IMR-90 (cell line): ENCODE measurements around the gene FAF1. TPM values are rescaled to one million over a fixed set of nuclear protein-coding genes. Genes with fewer than 3 reads are reported as not detected.

Experiments
- ATAC-seq: fragments of 200-7000 bp; cut with Tn5 transposase; 2 replicates; pipeline ENCODE4 v1.9.1; 2020; ENCODE audit warnings: low read depth, mild to moderate bottlenecking, moderate library complexity
- BruUV-seq: library from RNA; stranded (reverse); fragments of 400-500 nt; replicated peaks from 2 replicates; lab custom pipeline; 2021; lab: Mats Ljungman, UMichigan
- CTCF ChIA-PET: fragments of 300-600 bp; formaldehyde crosslinking; extraction: SDS; loops from one replicate; lab custom pipeline; 2021; ENCODE audit warnings: antibody characterized with exemption; lab: Yijun Ruan, JAX
- POLR2A ChIA-PET: fragments of 300-600 bp; sonication (Branson Sonifier 250); formaldehyde crosslinking; loops from one replicate; lab custom pipeline; 2022; ENCODE audit warnings: antibody characterized with exemption; ENCODE audit not compliant: unreplicated experiment; lab: Charles Lee
- DNase-seq: peaks from one replicate; pipeline ENCODE4 v3.0.0; 2013
- H2AFZ ChIP-seq: replicated peaks from 2 replicates; pipeline ENCODE3; 2013; ENCODE audit warnings: low read length, mild to moderate bottlenecking; ENCODE audit not compliant: poor library complexity
- H2AK5ac ChIP-seq: 2 replicates; pipeline ENCODE4 v1.6.1; 2013; ENCODE audit warnings: low read depth, low read length, inconsistent platforms
- H2AK9ac ChIP-seq: replicated peaks from 2 replicates; pipeline ENCODE3; 2013; ENCODE audit warnings: mild to moderate bottlenecking, low read depth, low read length, moderate library complexity; ENCODE audit not compliant: poor library complexity
- H2BK120ac ChIP-seq: 2 replicates; pipeline ENCODE4 v1.6.1; 2013; ENCODE audit warnings: low read depth, low read length, inconsistent platforms
- H2BK15ac ChIP-seq: 3 replicates; pipeline ENCODE4 v1.6.1; 2013; ENCODE audit warnings: low read depth, low read length, inconsistent platforms
- H2BK20ac ChIP-seq: 2 replicates; pipeline ENCODE4 v1.6.1; 2013; ENCODE audit warnings: low read depth, mild to moderate bottlenecking, inconsistent platforms, low read length, moderate library complexity
- H2BK5ac ChIP-seq: 2 replicates; pipeline ENCODE4 v1.6.1; 2013; ENCODE audit warnings: mild to moderate bottlenecking, low read depth, low read length, inconsistent platforms; ENCODE audit not compliant: poor library complexity, severe bottlenecking
- H3K14ac ChIP-seq: replicated peaks from 2 replicates; pipeline ENCODE4 v1.6.1; 2013; ENCODE audit warnings: low read depth, low read length, inconsistent platforms
- H3K18ac ChIP-seq: 2 replicates; pipeline ENCODE4 v1.6.1; 2013; ENCODE audit warnings: low read depth, low read length, control low read depth
- H3K23ac ChIP-seq: 2 replicates; pipeline ENCODE4 v1.6.1; 2013; ENCODE audit warnings: low read depth, low read length, inconsistent platforms
- H3K27ac ChIP-seq: 2 replicates; pipeline ENCODE4 v1.5.1; 2013; ENCODE audit warnings: mild to moderate bottlenecking, control low read depth, low read length; ENCODE audit not compliant: insufficient read depth
- H3K27me3 ChIP-seq: 2 replicates; pipeline ENCODE4 v1.6.1; 2013; ENCODE audit warnings: low read length; ENCODE audit not compliant: control insufficient read depth, insufficient read depth
- H3K36me3 ChIP-seq: 2 replicates; pipeline ENCODE4 v1.6.1; 2013; ENCODE audit warnings: low read length, mixed read lengths; ENCODE audit not compliant: control insufficient read depth, insufficient read depth
- H3K4ac ChIP-seq: 2 replicates; pipeline ENCODE4 v1.6.1; 2013; ENCODE audit warnings: low read depth, low read length, inconsistent platforms
- H3K4me1 ChIP-seq: 2 replicates; pipeline ENCODE4 v1.6.1; 2013; ENCODE audit warnings: low read length, mixed read lengths; ENCODE audit not compliant: control insufficient read depth, insufficient read depth
- H3K4me2 ChIP-seq: 2 replicates; pipeline ENCODE4 v1.6.1; 2013; ENCODE audit warnings: low read depth, mild to moderate bottlenecking, control low read depth, low read length, moderate library complexity
- H3K4me3 ChIP-seq: 2 replicates; pipeline ENCODE4 v1.5.1; 2013; ENCODE audit warnings: low read depth, mild to moderate bottlenecking, control low read depth, low read length, moderate library complexity; ENCODE audit not compliant: insufficient read depth
- H3K56ac ChIP-seq: 2 replicates; pipeline ENCODE4 v1.6.1; 2013; ENCODE audit warnings: low read length, inconsistent platforms; ENCODE audit not compliant: insufficient read depth; ENCODE audit errors: extremely low read depth
- H3K79me1 ChIP-seq, 2 experiments: 2 replicates each; pipeline ENCODE4 v1.6.1; 2013; ENCODE audit warnings: low read length in 2 of 2, inconsistent platforms in 1 of 2, low read depth in 1 of 2
- H3K9ac ChIP-seq: 2 replicates; pipeline ENCODE4 v1.6.1; 2013; ENCODE audit warnings: low read depth, low read length, control low read depth
- H3K9me1 ChIP-seq: 2 replicates; pipeline ENCODE4 v1.6.1; 2013; ENCODE audit warnings: low read length, inconsistent platforms; ENCODE audit not compliant: insufficient read depth
- H3K9me3 ChIP-seq: 2 replicates; pipeline ENCODE4 v1.6.1; 2013; ENCODE audit warnings: low read length; ENCODE audit not compliant: control insufficient read depth, insufficient read depth
- H4K20me1 ChIP-seq: 2 replicates; pipeline ENCODE4 v1.6.1; 2013; ENCODE audit warnings: low read length, inconsistent platforms; ENCODE audit not compliant: insufficient read depth
- H4K5ac ChIP-seq: 2 replicates; pipeline ENCODE4 v1.6.1; 2013; ENCODE audit warnings: mild to moderate bottlenecking, low read depth, low read length, control low read depth
- H4K8ac ChIP-seq, 2 experiments: 2 replicates each; pipeline ENCODE4 v1.6.1; 2013; ENCODE audit warnings: low read depth in 2 of 2, low read length in 2 of 2, control low read depth in 1 of 2, inconsistent platforms in 1 of 2
- H4K91ac ChIP-seq: 2 replicates; pipeline ENCODE4 v1.6.1; 2013; ENCODE audit warnings: low read depth, low read length, inconsistent platforms; ENCODE audit not compliant: insufficient read depth
- BHLHE40 ChIP-seq: fragments of 150-350 bp; IDR thresholded peaks from 2 replicates; pipeline ENCODE4 v1.6.1; 2016; ENCODE audit warnings: mild to moderate bottlenecking, low read depth, low read length
- CEBPB ChIP-seq: IDR thresholded peaks from 2 replicates; pipeline ENCODE4 v1.6.1; 2012; ENCODE audit warnings: low read depth, low read length, improper control_type of control experiment
- CHD1 ChIP-seq: IDR thresholded peaks from 2 replicates; pipeline ENCODE4 v1.6.1; 2012; ENCODE audit warnings: low read depth, low read length, improper control_type of control experiment
- CTCF ChIP-seq: conservative IDR thresholded peaks from 2 replicates; pipeline ENCODE4 v1.5.1; 2012; ENCODE audit warnings: mild to moderate bottlenecking, low read depth, low read length, improper control_type of control experiment
- ELK1 ChIP-seq: fragments of 150-350 bp; IDR thresholded peaks from 2 replicates; pipeline ENCODE4 v1.6.1; 2016; ENCODE audit warnings: low read depth, mild to moderate bottlenecking, low read length, moderate library complexity, borderline replicate concordance
- FOS ChIP-seq: fragments of 150-350 bp; IDR thresholded peaks from 2 replicates; pipeline ENCODE4 v1.6.1; 2016; ENCODE audit warnings: low read depth, low read length
- MAFK ChIP-seq: IDR thresholded peaks from 2 replicates; pipeline ENCODE4 v1.6.1; 2012; ENCODE audit warnings: low read depth, low read length, improper control_type of control experiment
- MAZ ChIP-seq: IDR thresholded peaks from 2 replicates; pipeline ENCODE4 v1.6.1; 2012; ENCODE audit warnings: low read depth, mild to moderate bottlenecking, low read length, improper control_type of control experiment, moderate library complexity, borderline replicate concordance
- MXI1 ChIP-seq: IDR thresholded peaks from 2 replicates; pipeline ENCODE4 v1.6.1; 2012; ENCODE audit warnings: low read depth, mild to moderate bottlenecking, low read length, moderate library complexity, borderline replicate concordance
- NFE2L2 ChIP-seq: fragments of 150-350 bp; IDR thresholded peaks from 2 replicates; pipeline ENCODE4 v1.6.1; 2016; ENCODE audit warnings: low read depth, mild to moderate bottlenecking, low read length
- POLR2A ChIP-seq: IDR thresholded peaks from 2 replicates; pipeline ENCODE4 v1.6.1; 2012; ENCODE audit warnings: mild to moderate bottlenecking, low read depth, low read length
- RAD21 ChIP-seq: IDR thresholded peaks from 2 replicates; pipeline ENCODE4 v1.6.1; 2012; ENCODE audit warnings: low read length, improper control_type of control experiment
- RCOR1 ChIP-seq: IDR thresholded peaks from 2 replicates; pipeline ENCODE4 v1.6.1; 2012; ENCODE audit warnings: mild to moderate bottlenecking, low read length, improper control_type of control experiment; ENCODE audit not compliant: insufficient replicate concordance
- RFX5 ChIP-seq: IDR thresholded peaks from 2 replicates; pipeline ENCODE4 v1.8.0; 2012; ENCODE audit warnings: low read depth, mild to moderate bottlenecking, low read length, moderate library complexity
- SMC3 ChIP-seq: fragments of 150-350 bp; IDR thresholded peaks from 2 replicates; pipeline ENCODE4 v1.6.1; 2016; ENCODE audit warnings: low read depth, mild to moderate bottlenecking, antibody characterized with exemption, low read length, moderate library complexity
- USF2 ChIP-seq: fragments of 150-350 bp; IDR thresholded peaks from 2 replicates; pipeline ENCODE4 v1.6.1; 2017; ENCODE audit warnings: mild to moderate bottlenecking, antibody characterized with exemption, low read length, low read depth
- WGBS, 2 experiments: methylation state at CpG; one replicate each; pipeline versions ENCODE4 v1.1.5 to v1.1.7; 2013; ENCODE audit warnings: missing lambda C conversion rate in 2 of 2; ENCODE audit not compliant: insufficient read length in 1 of 2; ENCODE audit errors: extremely low coverage in 2 of 2; 5-methylcytosine and 5-hydroxymethylcytosine counted together
- dilution Hi-C: fragments of 300-500 bp; cut with HindIII; formaldehyde crosslinking; loops from one replicate; pipeline ENCODE4 v1.14.3; 2018; ENCODE audit warnings: low sequenced_read_pairs; ENCODE audit not compliant: unreplicated experiment
- in situ Hi-C: fragments of 300-500 bp; cut with MboI; formaldehyde crosslinking; loops from 3 replicates; pipeline ENCODE4 v1.14.3; 2019; ENCODE audit warnings: low sequenced_read_pairs, inconsistent platforms, mixed read lengths
- intact Hi-C: fragments of 100-400 bp; cut with micrococcal nuclease; formaldehyde crosslinking; loops from 2 replicates; pipeline ENCODE4 v1.10.0; 2022
- polyA plus RNA-seq, 3 experiments: library from polyadenylated mRNA; depleted of rRNA; stranded (reverse); fragments of >200 nt; gene quantifications; 2 replicates each; pipeline ENCODE4 v1.2.3, GENCODE V29; 2012; ENCODE audit warnings: low replicate concordance in 1 of 3
- total RNA-seq: library from RNA; depleted of rRNA; stranded (reverse); fragments of >200 nt; gene quantifications from 2 replicates; pipeline ENCODE4 v1.2.3, GENCODE V29; 2012

FAF1 gene
- total and polyA plus RNA-seq, 2 of the 4 experiments (the other 2 are of a cell fraction) = 18.8 to 72.9 TPM

GRCh38 chr1:50827546-50827945 lies 132.5 kb downstream of the FAF1 start:
- Histone ChIP-seq H3K18ac (no peak overlapping the region), H3K36me3 (no peaks in the 10 kb centered on the region), H3K4ac (no peak overlapping the region), H3K79me1 (peaks cover 13 to 16% of the 10 kb centered on the region in 2 experiments; a peak in 2 of 4 replicates), H2BK15ac (no peak overlapping the region), H3K56ac (no peak overlapping the region), H2BK20ac (no peak overlapping the region), H2BK5ac (no peak overlapping the region), H3K14ac (no peak overlapping the region), H3K4me2 (no peak overlapping the region), H2AFZ (no peak overlapping the region), H3K23ac (no peak overlapping the region), H3K9me1 (peaks cover 2% of the 10 kb centered on the region; the same call in 1 of the 2 replicates), H4K8ac (no peak overlapping the region), H2AK9ac (no peak overlapping the region), H3K4me1 (no peaks in the 10 kb centered on the region), H3K9ac (no peak overlapping the region), H4K5ac (no peak overlapping the region), H2AK5ac (no peak overlapping the region), H3K27me3 (no peaks in the 10 kb centered on the region), H3K9me3 (no peaks in the 10 kb centered on the region), H3K27ac (no peak overlapping the region), H3K4me3 (no peak overlapping the region), H2BK120ac (no peak overlapping the region), H4K91ac (no peak overlapping the region), H4K20me1 (no peaks in the 10 kb centered on the region)
- in situ Hi-C loops = no loop called here
- intact Hi-C loops = no loop called here
- dilution Hi-C loops = no loop called here
- TF ChIP-seq FOS (no peak), MAFK (no peak), SMC3 (no peak), USF2 (no peak), NFE2L2 (no peak), POLR2A (no peak), ELK1 (no peak), MXI1 (no peak), CHD1 (no peak), RAD21 (no peak), MAZ (no peak), RFX5 (no peak), RCOR1 (no peak), CTCF (no peak), BHLHE40 (no peak), CEBPB (no peak)
- ATAC-seq = no peak
- ChIA-PET POLR2A (no interaction called here), CTCF (no interaction called here)
- DNase-seq = no peak
- BruUV-seq = no TSS peak
- WGBS, 2 experiments = 100% methylated on average over 2 of the region's 4 CpGs; no CpG with 5 or more reads in 1 of the 2 experiments
